K562 (cell line): Measurements from ENCODE around the gene USF2. TPM values are rescaled to one million over a fixed set of nuclear protein-coding genes. Genes with fewer than 3 reads are reported as not detected.

Source experiments
- ATAC-seq: fragments of 200-7000 bp; cut with Tn5 transposase; 3 replicates; pipeline ENCODE4 v1.9.1; 2020; ENCODE audit warnings: moderate library complexity
- BruUV-seq: library from RNA; stranded (reverse); fragments of 400-500 nt; replicated peaks from 2 replicates; lab custom pipeline; 2021; lab: Mats Ljungman, UMichigan
- CTCF ChIA-PET: fragments of 300-600 bp; formaldehyde crosslinking; extraction: SDS; loops from one replicate; lab custom pipeline; 2021; ENCODE audit warnings: low intra/inter-chr PET ratio; lab: Yijun Ruan, JAX
- POLR2A ChIA-PET: fragments of 300-600, 350-650 bp; sonication (Branson Sonifier 250); formaldehyde crosslinking; extraction: SDS; loops from one replicate; lab custom pipeline; 2021; ENCODE audit warnings: antibody characterized with exemption, inconsistent platforms; lab: Yijun Ruan, JAX
- DNase-seq, 4 experiments: peaks; one replicate each; pipeline versions ENCODE4 v3.0.0 to v3.0.0-alpha.2; 2011 to 2018; ENCODE audit warnings: low spot score in 3 of 4, mixed read lengths in 3 of 4; ENCODE audit errors: extremely low read depth in 1 of 4
- FAIRE-seq: peaks from 2 replicates; lab custom pipeline; 2011; peaks lifted over from hg19 to GRCh38; lab: Jason Lieb, UNC
- H2AFZ ChIP-seq: 2 replicates; pipeline ENCODE4 v1.6.0; 2011; ENCODE audit warnings: low read depth, low read length, control low read depth, inconsistent platforms
- H3K27ac ChIP-seq: fragments of 200-600 bp; 3 replicates; pipeline ENCODE4 v1.8.0; 2011; ENCODE audit warnings: low read depth, mild to moderate bottlenecking, control low read depth, inconsistent platforms, low read length, moderate library complexity, mixed read lengths; ENCODE audit errors: extremely low read depth
- H3K27me3 ChIP-seq, 2 experiments: fragments of 300-600 bp in 1 of 2; 2 replicates in 1 of 2; 3 replicates in 1 of 2; pipeline versions ENCODE4 v1.6.0 to v1.8.0; 2011; ENCODE audit warnings: inconsistent platforms in 2 of 2, low read length in 2 of 2, mild to moderate bottlenecking in 1 of 2, mixed read lengths in 1 of 2, moderate library complexity in 1 of 2; ENCODE audit not compliant: control insufficient read depth in 2 of 2, insufficient read depth in 2 of 2
- H3K36me3 ChIP-seq: fragments of 300-600 bp; 3 replicates; pipeline ENCODE4 v1.8.0; 2011; ENCODE audit warnings: mild to moderate bottlenecking, low read length, inconsistent platforms; ENCODE audit not compliant: control insufficient read depth, insufficient read depth
- H3K4me1 ChIP-seq, 2 experiments: fragments of 200-600 bp in 1 of 2; replicated peaks in 1 of 2; 2 replicates in 1 of 2; 3 replicates in 1 of 2; pipeline versions ENCODE4 v1.5.1 to v1.8.0; 2011; ENCODE audit warnings: inconsistent platforms in 2 of 2, low read length in 2 of 2, mild to moderate bottlenecking in 1 of 2, mixed read lengths in 1 of 2, moderate library complexity in 1 of 2; ENCODE audit not compliant: control insufficient read depth in 2 of 2, insufficient read depth in 2 of 2
- H3K4me2 ChIP-seq: 2 replicates; pipeline ENCODE4 v1.6.1; 2011; ENCODE audit warnings: low read length, control low read depth, inconsistent platforms, mixed read lengths; ENCODE audit not compliant: insufficient read depth
- H3K4me3 ChIP-seq: fragments of 200-600 bp; sonication (generic), shearing (Covaris generic); 2 replicates; pipeline ENCODE4 v1.5.1; 2016; ENCODE audit warnings: control low read depth, inconsistent platforms
- H3K79me2 ChIP-seq: fragments of 200-600 bp; 3 replicates; pipeline ENCODE4 v1.8.0; 2011; ENCODE audit warnings: low read length, inconsistent platforms; ENCODE audit not compliant: control insufficient read depth, insufficient read depth
- H3K9ac ChIP-seq, 2 experiments: 2 replicates each; pipeline versions ENCODE4 v1.6.0 to v1.6.1; 2011; ENCODE audit warnings: low read depth in 2 of 2, low read length in 2 of 2, control low read depth in 1 of 2, inconsistent platforms in 1 of 2, mild to moderate bottlenecking in 1 of 2, mixed read lengths in 1 of 2; ENCODE audit not compliant: insufficient read depth in 1 of 2
- H3K9me1 ChIP-seq: one replicate; pipeline ENCODE4 v1.6.0; 2011; ENCODE audit warnings: inconsistent platforms, mild to moderate bottlenecking, low read length, moderate library complexity; ENCODE audit not compliant: control insufficient read depth, insufficient read depth
- H3K9me3 ChIP-seq: replicated peaks from 2 replicates; pipeline ENCODE4 v1.5.1; 2011; ENCODE audit warnings: low read depth, low read length, inconsistent platforms; ENCODE audit not compliant: control insufficient read depth, insufficient read depth
- H4K20me1 ChIP-seq: replicated peaks from 2 replicates; pipeline ENCODE4 v1.6.1; 2011; ENCODE audit warnings: low read length, inconsistent platforms, mixed read lengths; ENCODE audit not compliant: control insufficient read depth, insufficient read depth
- BCL6 ChIP-seq: fragments of 250-450 bp; sonication (Bioruptor Pico); IDR thresholded peaks from 2 replicates; pipeline ENCODE4 v1.4.0; 2020
- BCOR ChIP-seq: fragments of 450-650 bp; IDR thresholded peaks from 2 replicates; pipeline ENCODE4 v1.6.1; 2016
- BHLHE40 ChIP-seq: IDR thresholded peaks from 2 replicates; pipeline ENCODE4 v1.6.1; 2011; ENCODE audit warnings: low read length, improper control_type of control experiment
- CBFA2T3 ChIP-seq: fragments of 450-650 bp; IDR thresholded peaks from 2 replicates; pipeline ENCODE4 v1.6.1; 2017
- HNRNPH1 ChIP-seq: fragments of 200-400 bp; formaldehyde crosslinking; optimal IDR thresholded peaks from 2 replicates; pipeline ENCODE3; 2017; ENCODE audit warnings: low read depth, mild to moderate bottlenecking, low read length, moderate library complexity
- HOMEZ ChIP-seq: fragments of 250-450 bp; sonication (Bioruptor Pico); IDR thresholded peaks from 2 replicates; pipeline ENCODE4 v1.4.0; 2020; ENCODE audit warnings: mild to moderate bottlenecking, moderate library complexity
- WGBS: fragments of 100-300 bp; shearing (Covaris generic); methylation state at CpG from one replicate; pipeline ENCODE4 v1.1.6; 2016; ENCODE audit warnings: low coverage, mixed read lengths; ENCODE audit not compliant: insufficient coverage; ENCODE audit errors: missing lambda C conversion rate; 5-methylcytosine and 5-hydroxymethylcytosine counted together
- in situ Hi-C: fragments of 300-500 bp; cut with MboI; formaldehyde crosslinking; loops from 4 replicates; pipeline ENCODE4 v1.15.0; 2018; ENCODE audit warnings: inconsistent platforms, mixed read lengths
- intact Hi-C: fragments of 100-400 bp; cut with micrococcal nuclease; formaldehyde crosslinking; loops from 2 replicates; pipeline ENCODE4 v1.14.2; 2022
- polyA plus RNA-seq, 8 experiments: library from polyadenylated mRNA; depleted of rRNA in 4 of 8; stranded (reverse) in 5 of 8; unstranded in 3 of 8; fragments of >200 nt; fragmentation: Nextera tagmentation in 2 of 8; fragmentation: Illumina TruSeq in 1 of 8; extraction: Ambion mirVana in 2 of 8; extraction: Trizol in 1 of 8; gene quantifications; 2 replicates each; pipeline versions ENCODE4 v1.2.1 to v1.2.3, GENCODE V29; 2011 to 2014; ENCODE audit warnings: inconsistent platforms in 1 of 8, missing spikeins in 1 of 8
- total RNA-seq, 7 experiments: library from RNA; depleted of rRNA in 6 of 7; stranded (reverse); fragments of >200 nt in 6 of 7; fragmentation: Illumina TruSeq in 2 of 7; extraction: Trizol in 2 of 7; gene quantifications; 2 replicates each; pipeline versions ENCODE4 v1.2.1 to v1.2.3, GENCODE V29; 2011 to 2021; ENCODE audit warnings: low replicate concordance in 1 of 7

USF2 gene
- total and polyA plus RNA-seq, 9 of the 15 experiments (the other 6 are each of a cell fraction or from before 2014, with no cell fraction given): 0.27 to 93.7 (median 58.4) TPM

GRCh38 chr19:35314031-35314430, 45.3 kb downstream of the USF2 start (continued):
- TF ChIP-seq HNRNPH1: no peak

GRCh38 chr19:35314858-35315470, 46.2 kb downstream of the USF2 start:
- Histone ChIP-seq H3K4me1 (peaks cover 42 to 69% of the 10 kb centered on the region in 2 experiments), H2AFZ (0 out of 2 replicates have a peak overlapping the region, but pooled peaks have one; percentile 10), H3K4me2 (no peak overlapping the region), H3K27ac (no peak overlapping the region), H3K36me3 (no peaks in the 10 kb centered on the region; the same call in 2 of the 3 replicates), H3K4me3 (no peak overlapping the region), H3K9ac (no peak overlapping the region), H4K20me1 (no peaks in the 10 kb centered on the region), H3K79me2 (peaks cover 9% of the 10 kb centered on the region; the same call in 2 of the 3 replicates), H3K27me3 (no peaks in the 10 kb centered on the region), H3K9me1 (no peaks in the 10 kb centered on the region), H3K9me3 (no peaks in the 10 kb centered on the region)
- 73% methylated on average over 10 of the region's 10 CpGs for WGBS
- intact Hi-C loops (no loop called here), in situ Hi-C loops (no loop called here)
- POLR2A ChIA-PET: interaction anchor here (0.6 to 1.5 kb wide), 7 partner anchors 8 to 404 kb away, joined by 3 to 8 read pairs (median 3); no protein-coding TSS in a partner anchor
- DNase-seq (no peak), FAIRE-seq (no peak), ATAC-seq (no peak)
- CTCF ChIA-PET: no interaction called here
- peak; percentile 34 for TF ChIP-seq CBFA2T3
- peak; percentile 53 for TF ChIP-seq BHLHE40
- no peak for TF ChIP-seq BCL6 (CRISPR knock-in tag)
- TF ChIP-seq BCOR: 0 out of 2 replicates have a peak, but pooled peaks have one; percentile 12
- no peak for TF ChIP-seq HOMEZ (CRISPR knock-in tag)
- BruUV-seq: no TSS peak
